HG02852 (cell line): ENCODE measurements around the gene NASP.
"Not testable (repeated sequence)": the region's sequence is repeated elsewhere in the genome, so short reads cannot be mapped to it uniquely, and the experiment has no call there.

Experiments used
- ATAC-seq: cut with Tn5 transposase; IDR thresholded peaks from one replicate; pipeline ENCODE4 v1.9.1; 2021; ENCODE audit warnings: mild to moderate bottlenecking, moderate library complexity; ENCODE audit not compliant: unreplicated experiment

NASP gene

DNA sequence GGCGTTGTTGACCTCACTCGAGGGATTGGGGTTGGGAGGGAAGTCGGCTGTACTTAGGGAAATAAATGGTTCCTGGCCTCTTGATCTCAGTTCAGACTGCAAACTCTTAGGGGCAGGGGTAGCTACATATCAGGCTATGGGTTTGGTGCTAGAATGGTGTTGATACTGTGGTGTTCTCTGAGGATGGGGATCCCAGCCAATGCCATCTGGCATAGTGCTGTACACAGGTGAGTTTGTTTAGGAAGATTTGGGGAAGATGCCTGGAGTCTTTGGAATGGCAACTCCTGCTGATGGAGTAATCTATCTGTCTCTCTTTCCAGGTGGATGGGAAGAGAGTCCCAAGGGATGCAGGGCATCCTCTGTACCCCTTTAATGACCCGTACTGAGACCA is 14.3 kb upstream of the NASP start:
- ATAC-seq = no peak

DNA sequence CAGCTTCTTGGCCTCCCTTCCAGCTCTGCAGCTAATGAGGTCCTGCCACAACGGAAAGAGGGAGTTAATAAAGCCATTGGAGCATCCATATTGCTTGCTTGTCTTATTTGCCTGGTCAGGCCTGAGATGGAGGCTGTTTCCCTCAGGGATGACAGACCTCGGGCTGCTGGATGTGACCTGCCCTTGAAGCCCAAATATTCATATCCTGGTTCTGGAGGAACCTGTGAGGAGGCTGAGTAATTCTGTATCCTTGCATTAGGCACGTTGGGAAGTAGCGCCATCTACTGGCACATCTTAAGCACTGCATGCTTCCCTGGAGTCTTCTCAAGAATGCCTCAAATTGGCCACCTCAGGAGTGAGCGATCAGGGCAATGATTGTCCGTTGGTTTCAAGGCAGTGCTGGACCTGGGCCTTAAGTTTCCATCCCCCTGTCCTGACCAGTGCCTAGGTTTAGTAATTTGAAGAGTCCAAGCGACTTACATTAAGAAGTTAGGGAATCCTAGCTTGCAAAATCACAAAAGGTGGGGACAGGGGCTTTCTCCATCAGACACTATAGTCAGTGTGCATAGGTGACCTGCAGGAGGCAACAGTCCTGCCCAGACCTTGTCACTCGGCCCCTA is 13.8 kb upstream of the NASP start:
- ATAC-seq = no peak

DNA sequence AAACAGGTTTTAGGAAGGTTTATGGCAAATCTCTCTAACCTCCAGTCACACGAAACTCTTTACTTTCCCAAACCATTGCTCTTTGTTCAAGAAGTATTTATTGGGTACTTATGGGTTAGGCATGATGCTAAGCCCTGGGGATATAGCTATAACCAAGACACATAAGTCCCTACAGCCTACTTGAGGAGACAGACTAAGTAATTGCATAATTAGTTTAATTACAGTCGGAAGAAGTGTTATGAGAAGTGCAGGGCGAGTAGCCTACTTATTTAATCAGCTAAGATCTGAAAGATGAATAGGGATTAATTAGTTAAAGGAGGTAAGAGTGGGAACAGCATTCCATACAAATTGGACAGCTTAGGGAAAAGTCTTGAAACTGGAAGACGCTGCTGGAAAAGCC is 13.2 kb upstream of the NASP start:
- no peak for ATAC-seq

DNA sequence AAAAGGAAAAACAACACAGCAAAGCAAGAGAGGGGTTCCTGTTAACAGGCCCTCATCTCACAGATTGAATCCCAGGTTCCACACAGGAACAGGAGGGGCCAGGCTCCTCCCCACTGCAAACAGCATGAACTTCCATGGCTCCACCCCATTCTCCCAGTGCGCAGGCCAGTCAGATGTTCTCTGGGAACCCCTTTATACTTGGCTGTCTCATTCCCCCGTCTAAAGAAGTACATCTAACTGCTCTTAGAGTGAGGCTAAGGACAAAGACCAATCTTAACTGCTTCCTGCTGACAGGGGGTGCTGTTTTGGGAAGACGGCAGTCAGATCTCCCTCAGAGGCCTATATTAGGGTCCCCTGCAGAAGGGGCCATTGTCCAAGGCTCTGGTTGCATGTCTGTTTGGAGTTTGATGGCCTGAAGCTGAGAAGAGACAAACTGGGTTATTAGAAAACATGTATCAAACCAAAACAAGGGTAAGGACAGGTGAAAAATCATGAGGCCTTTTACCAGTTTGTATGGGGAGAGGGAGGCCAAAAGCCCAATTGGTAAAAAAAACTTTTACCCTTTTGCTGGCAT is 10.5 kb upstream of the NASP start:
- ATAC-seq = no peak

DNA sequence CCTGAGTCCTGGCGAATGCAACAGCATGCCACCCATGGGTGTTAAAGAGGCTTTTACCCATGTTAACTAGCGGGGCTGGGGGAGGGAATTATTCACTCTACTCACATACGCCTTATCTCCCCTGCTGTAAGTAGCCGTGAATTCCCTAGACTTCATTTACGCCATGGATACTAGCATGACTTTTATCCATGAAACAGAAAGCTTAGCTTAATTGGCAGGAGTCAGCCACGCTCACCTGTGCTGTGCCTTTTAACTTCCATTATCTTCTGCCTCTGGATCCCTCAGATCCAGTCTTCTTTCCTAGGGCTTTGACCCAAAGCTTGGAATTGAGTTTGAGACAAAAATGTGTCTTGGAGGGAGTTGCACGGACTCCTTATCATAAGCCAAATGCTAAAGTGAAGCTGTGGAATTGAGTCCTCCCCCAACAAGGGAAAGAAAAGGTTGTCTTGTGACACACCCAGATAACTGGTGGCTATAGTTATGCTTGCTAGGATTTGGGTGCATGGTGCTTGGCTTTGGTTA is 9.7 kb upstream of the NASP start:
- no peak for ATAC-seq

DNA sequence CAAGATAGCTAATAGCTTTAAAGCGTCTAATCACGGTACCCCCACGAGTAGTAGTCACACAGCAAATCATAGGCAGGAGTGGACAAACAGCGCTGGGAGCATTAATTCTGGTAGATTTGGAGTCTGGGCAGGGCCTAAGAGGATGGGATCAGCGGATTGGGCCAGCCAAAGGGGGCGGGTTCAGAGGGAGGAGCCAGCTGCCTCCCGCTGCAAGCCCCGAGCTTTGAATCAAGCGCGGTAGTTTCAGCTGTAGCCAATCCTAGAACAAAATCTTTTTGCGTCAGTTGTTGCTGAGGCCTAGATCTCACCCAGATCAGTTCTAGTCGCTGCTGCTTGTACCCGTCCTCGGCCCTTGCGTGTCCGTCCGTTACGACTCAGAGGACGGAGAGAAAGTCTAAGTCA is 576 bp upstream of the NASP start:
- ATAC-seq = peak; percentile 75

DNA sequence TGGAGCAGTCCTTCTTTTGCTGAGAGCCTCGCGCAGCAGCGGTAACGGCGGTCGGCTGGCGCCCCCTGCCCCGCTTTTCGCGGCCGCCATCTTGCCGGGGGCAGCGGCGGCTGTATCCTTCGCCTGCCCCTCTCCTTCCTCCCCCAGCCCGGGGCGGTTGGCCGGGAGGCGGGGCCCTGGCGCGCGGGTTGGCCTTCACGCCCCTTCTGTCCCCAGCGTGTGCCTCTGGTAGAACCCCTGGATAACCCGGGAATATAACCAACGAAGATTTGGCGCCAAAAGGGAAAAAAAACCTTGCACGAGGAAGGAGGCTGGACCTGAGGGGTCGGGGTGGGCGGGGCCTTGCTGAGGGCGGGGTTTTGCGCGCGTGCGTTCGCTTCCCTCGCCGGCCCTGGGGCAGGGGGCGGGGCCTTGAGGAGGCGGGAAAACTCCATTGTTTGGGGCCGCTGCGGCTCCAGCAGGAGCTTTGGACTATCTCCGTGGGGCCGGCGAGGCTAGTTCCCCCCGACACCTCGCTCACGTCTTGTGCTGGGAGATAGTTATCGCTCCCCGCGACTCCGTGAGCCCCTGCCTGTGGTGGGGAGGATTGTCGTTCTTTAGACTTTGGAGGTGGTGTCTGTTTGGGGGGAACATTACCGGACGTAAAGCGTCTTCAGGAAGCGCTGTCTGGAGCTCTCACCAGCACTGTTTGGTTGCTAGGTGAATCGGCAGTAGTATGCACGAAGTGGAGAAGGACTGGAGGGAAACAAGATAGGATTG is 689 bp downstream of the NASP start:
- peak; percentile 25 for ATAC-seq

DNA sequence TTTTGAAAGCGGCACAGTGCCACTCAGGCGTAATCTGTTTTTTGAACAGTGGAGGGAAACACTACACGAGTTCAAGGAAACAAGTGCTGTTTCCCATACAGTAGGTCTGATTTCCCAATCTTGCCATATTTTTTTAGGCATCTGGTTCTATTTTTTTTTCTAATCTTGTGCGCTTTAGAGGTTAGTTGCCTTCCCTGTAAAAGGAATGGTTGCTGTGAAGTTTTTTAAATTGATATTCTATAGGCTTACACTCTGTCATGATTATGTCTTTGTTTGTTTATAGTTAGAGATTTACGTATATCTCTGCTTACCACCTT is 1.2 kb downstream of the NASP start:
- no peak for ATAC-seq

DNA sequence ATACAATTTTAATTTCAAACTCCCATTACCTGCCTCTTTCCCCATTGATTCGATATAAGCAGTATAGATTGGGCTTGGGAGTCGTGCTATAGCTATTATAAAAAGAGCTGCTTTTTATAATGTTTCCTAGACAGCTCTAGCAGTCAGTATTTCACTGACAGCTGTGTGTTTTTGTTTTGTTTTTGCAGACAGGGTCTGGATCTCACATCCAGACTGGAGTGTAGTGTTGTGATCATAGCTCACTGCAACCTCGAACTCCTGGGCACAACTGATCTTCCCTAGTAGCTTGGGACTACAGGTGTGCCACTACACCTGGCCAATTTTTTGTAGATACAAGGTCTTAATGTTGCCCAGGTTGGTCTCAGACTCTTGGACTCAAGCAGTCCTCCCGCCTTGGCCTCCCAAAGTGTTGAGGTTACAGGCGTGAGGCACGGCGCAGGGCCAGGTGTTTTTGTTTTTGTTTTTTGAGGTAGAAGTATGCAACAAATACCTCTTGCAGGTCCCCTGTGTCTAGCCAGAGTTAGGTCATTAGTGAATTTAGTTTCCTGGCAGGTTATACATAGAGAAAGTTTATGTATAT is 1.7 kb downstream of the NASP start:
- no peak for ATAC-seq

DNA sequence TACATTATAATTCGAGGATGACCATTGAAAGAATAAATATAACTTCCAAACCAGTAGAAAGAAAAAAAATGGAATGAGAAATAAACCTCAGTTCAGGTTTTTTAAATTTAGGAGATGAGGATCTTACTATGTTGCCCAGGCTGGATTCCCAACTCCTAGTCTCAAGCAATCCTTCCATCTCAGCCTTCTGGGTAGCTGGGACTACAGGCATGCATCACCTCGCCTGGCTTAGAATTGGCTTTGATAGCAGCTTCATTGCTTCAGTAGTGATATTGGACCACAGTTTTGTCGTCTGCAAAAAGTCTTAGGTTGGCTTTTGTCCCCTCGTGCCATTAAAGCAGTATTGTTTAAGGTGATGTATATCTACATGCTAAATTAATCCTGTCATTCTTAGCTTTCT is 2.9 kb downstream of the NASP start:
- ATAC-seq = no peak

DNA sequence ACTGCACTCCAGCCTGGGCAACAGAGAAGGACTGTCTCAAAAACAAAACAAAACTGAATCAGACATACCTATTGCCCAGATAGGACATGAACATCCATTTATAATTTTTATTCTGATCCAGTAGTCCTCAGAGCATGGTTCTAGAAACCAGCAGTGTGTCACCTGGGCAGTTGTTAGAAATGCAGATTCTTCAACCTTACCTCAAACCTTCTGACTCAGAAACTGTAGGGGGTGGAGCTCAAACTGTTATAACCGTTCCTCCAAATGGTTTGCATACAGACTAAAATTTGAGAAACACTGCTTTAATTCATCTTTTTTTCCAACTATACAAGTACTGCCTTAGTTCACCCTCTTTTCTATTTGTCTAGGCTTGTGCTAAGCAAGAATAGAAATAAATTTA is 6.0 kb downstream of the NASP start:
- ATAC-seq = no peak

DNA sequence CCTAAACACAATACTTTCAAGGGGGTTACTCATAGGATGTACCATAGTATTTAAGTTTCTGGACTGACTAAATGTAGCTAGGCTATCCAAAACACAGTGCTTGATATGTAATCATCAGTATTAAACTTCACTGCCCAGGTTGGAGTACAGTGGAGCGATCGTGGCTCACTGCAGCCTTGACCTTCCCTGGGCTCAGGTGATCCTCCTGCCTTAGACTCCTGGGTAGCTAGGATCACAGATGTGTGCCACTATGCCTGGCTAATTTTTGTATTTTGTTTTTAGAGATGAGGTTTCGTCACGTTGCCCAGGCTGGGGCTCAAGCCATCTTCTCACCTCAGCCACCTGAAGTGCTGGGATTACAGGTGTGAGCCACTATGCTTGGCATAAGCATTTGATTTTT is 10.6 kb downstream of the NASP start:
- no peak for ATAC-seq

DNA sequence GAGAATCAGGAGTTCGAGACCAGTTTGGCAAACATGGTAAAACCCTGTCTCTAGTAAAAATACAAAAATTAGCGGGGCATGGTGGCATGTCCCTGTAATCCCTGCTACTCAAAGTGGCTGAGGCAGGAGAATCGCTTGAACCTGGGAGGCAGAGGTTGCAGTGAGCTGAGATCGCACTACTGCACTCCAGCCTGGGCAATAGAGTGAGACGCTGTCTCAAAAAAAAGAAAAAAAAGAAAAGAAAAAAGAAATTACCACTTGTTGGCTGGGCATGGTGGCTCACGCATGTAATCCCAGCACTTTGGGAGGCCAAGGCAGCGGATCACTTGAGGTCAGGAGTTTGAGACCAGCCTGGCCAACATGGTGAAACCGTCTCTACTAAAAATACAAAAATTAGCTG is 12.9 kb downstream of the NASP start:
- ATAC-seq = not testable (repeated sequence)

DNA sequence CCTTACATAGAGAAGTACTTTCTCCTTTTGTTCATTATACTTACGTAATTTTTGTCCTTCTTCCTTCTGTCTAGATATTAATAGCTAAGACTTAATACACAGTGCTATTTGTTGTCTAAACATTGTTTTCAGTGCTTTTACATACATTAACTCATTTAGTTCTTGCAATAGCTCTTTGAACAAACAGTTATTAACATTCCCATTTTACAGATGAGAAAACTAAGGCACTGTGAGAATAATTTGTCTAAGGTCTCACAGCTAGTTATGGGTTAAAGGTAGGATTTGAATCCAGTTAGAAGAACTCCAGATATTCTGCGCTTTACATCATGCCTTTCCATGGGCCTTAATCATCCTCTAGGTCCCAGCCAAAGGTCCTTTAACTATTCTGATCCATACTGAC is 20.4 kb downstream of the NASP start:
- no peak for ATAC-seq

DNA sequence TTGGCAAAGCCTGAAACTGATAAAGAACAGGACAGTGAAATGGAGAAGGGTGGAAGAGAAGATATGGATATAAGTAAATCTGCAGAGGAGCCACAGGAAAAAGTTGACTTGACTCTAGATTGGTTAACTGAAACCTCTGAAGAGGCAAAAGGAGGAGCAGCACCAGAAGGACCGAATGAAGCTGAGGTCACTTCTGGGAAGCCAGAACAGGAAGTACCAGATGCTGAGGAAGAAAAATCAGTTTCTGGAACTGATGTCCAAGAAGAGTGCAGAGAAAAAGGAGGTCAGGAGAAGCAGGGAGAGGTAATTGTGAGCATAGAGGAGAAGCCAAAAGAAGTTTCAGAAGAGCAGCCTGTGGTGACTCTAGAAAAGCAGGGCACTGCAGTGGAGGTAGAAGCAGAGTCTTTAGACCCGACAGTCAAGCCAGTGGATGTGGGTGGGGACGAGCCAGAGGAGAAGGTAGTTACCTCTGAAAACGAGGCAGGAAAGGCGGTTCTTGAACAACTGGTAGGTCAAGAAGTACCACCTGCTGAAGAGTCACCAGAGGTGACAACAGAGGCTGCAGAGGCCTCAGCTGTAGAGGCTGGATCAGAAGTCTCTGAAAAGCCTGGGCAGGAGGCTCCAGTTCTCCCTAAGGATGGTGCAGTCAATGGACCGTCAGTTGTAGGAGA is 23.7 kb downstream of the NASP start:
- no peak for ATAC-seq

DNA sequence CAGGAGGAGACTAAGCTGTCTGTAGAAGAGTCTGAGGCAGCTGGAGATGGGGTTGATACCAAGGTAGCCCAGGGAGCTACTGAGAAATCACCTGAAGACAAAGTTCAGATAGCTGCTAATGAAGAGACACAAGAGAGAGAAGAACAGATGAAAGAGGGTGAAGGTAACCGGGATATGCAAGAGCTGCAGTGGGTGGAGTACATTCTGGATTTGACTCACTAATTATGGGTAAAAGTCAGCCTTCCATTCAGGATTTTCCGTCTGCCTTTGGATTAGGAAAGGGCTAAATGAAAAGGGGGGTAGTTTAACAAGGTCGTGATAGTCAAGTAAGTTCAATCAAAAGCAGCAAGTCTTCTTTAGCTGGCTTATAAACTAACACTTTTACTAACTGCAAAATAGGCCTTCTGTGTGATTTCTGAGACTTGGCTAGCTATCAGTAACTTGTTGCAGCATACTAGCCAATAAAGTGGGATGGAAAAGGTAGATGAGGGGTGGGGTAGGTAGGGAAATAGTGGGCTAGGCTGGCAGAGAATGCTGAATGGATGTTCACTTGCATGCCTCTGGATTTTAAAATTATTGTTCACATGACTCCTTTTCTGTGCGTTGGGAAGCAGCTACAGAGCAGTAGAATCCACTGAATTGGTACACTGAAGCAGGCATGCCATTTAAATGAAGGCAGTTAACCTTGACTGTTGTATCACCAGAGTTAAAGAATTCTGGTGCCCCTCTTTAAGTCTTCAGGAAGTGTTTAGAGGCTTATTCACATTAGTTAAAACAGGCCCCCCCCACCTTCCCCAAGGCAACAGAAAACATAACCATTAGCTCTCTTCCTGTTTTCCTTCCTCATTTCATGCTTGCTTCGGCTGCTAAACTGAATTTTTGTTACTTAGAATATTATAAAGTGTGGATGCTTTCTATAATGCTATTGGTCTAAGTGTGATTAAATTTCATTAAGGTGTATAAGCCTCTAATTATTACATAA is 24.6 kb downstream of the NASP start:
- no peak for ATAC-seq

DNA sequence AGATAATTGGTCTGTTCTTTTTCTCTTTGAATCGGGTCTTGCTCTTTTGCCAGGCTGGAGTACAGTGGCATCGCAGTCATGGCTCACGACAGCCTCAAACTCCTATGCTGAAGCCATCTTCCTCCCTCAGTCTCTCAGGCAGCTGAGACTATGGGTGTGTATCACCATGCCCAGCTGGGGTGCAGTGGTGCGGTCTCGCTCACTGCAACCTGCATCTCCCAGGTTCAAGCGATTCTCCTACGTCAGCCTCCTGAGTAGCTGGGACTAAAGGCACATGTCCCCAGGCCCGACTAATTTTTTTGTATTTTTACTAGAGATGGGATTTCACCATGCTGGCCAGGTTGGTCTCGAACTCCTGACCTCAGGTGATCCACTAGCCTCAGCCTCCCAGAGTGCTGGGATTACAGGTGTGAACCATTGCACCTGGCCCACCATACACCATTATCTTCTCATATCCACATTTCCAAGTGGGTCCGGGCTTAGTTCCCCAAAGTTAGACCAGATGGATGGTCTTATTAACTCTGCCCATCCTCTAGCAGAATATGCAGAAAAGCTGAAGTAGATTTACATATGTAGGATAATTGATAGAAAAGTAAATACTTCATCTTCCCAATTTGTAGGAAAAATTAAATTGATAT is 26.9 kb downstream of the NASP start:
- no peak for ATAC-seq

DNA sequence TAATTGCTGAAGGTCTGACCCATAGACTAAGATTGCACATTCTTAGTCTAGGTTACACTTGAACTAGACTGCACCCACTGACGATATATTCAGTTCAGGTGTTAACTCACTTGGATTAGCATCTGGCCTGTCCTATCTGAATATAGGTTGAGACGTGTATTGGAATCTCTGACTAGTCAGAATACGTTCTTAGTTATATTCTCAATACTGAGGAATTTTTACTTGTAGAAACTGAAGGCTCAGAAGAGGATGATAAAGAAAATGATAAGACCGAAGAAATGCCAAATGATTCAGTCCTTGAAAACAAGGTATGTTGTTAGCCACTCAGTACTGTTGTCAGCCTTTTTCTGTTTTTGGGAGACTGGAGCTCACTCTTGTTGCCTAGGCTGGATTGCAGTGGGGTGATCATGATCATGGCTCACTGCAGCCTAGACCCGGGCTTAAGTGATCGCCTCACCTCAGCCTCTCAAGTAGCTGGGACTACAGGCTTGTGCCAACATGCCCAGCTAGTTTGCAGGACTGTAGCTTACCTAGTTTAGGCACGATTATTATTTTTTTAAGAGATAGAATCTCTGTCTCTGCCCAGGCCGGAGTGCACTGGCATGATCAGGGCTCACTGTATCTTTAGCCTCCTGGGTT is 29.2 kb downstream of the NASP start:
- ATAC-seq = no peak

DNA sequence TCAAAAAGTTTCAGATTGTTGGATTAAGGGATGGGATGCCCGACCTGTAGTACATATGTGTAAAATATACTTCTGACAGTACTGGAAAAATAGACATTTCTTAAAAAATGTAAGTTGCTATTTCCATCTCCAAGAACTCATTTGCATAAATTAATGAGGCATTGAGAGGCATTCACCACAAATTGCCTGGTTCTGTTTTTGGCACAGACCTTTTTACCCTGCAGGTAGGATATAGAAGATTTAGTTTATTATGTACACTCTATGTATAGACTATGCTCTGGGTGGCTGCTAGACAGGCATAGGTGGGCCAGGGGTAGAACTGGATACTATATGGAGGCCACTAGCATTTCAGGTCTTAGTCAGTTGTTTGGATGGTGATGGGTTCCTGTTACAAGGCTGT is 32.0 kb downstream of the NASP start:
- no peak for ATAC-seq
